Measurements from ENCODE around the gene EVPLL.
"Not testable (repeated sequence)": the region's sequence is repeated elsewhere in the genome, so short reads cannot be mapped to it uniquely, and the experiment has no call there.

Gene EVPLL

DNA sequence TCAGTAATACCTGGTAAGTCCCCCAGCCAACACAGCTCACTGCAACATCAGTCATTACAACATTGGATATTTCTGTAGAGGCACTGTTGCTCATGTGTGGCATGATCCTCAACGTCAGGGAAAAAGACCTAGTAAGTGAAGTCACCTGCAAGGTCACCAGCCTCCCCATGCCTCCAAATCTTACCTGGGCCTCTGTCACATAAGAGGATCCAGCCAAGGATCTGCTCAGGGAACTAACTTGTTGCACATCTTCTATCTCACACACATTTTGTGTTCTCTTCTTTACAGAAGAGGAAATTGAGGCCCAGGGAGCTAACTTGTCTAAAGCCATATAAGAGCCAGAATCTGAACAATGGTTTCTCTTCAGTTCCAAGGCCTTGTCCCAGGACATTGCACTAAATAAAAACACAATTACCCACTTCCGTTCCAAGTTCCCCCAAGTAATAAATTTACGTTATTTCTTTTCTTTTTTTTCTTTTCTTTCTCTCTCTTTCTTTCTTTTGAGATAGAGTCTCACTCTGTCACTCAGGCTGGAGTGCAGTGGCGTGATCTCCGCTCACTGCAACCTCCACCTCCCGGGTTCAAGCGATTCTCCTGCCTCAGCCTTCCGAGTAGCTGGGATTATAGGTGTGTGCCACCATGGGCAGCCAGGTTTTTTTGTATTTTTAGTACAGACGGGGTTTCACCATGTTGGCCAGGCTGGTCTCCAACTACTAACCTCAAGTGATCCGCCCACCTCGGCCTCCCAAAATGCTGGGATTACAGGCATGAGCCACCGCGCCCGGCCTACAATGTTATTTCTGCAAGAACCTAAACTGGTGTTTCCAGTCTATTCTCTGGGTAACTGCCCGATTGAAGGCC is 15.5 kb upstream of the EVPLL start:
- Histone ChIP-seq H3K9me3 (peaks cover 4% of the 10 kb centered on the region; the same call in 1 of the 2 replicates), H4K20me1 (no peaks in the 10 kb centered on the region), H3K9ac (peak overlapping the region; percentile 84), H3K4me1 (peaks cover 20% of the 10 kb centered on the region), H3K36me3 (peaks cover 34% of the 10 kb centered on the region), H3K4me3 (peak overlapping the region; percentile 90), H3K27me3 (no peaks in the 10 kb centered on the region), H3K27ac (peak overlapping the region; percentile 75; the same call in 1 of the 2 replicates), H3K4me2 (peak overlapping the region; percentile 90)
- no peak for TF ChIP-seq Cebpa-rat (IDR thresholded peaks at IDR 0.05)

DNA sequence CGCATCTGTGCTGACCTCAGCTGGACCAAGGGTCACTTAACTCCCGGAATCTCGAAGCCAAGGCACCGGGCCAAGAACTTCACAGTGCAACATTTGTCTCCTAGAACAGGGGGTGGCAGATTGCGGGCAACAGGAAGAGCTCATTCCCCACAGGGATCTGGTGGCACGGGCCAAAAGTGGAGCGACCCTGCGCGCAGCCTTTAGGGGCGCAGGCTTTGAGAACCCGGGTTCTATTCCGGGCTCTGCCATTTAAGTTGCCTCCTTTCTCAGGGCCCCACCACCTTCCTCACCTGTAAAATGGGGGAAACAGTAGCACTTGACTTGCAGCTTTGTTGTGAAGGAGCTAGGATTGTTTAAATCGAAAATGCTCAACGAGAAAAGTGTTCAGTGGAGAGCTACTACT is 14.9 kb upstream of the EVPLL start:
- Histone ChIP-seq H3K27me3 (no peaks in the 10 kb centered on the region), H3K36me3 (peaks cover 28% of the 10 kb centered on the region), H3K4me3 (peak overlapping the region; percentile 90), H3K27ac (peak overlapping the region; percentile 75), H3K9me3 (peaks cover 4% of the 10 kb centered on the region; the same call in 1 of the 2 replicates), H3K9ac (peak overlapping the region; percentile 84), H3K4me1 (peaks cover 20% of the 10 kb centered on the region), H4K20me1 (no peaks in the 10 kb centered on the region), H3K4me2 (peak overlapping the region; percentile 90)
- no peak for TF ChIP-seq Cebpa-rat (IDR thresholded peaks at IDR 0.05)

DNA sequence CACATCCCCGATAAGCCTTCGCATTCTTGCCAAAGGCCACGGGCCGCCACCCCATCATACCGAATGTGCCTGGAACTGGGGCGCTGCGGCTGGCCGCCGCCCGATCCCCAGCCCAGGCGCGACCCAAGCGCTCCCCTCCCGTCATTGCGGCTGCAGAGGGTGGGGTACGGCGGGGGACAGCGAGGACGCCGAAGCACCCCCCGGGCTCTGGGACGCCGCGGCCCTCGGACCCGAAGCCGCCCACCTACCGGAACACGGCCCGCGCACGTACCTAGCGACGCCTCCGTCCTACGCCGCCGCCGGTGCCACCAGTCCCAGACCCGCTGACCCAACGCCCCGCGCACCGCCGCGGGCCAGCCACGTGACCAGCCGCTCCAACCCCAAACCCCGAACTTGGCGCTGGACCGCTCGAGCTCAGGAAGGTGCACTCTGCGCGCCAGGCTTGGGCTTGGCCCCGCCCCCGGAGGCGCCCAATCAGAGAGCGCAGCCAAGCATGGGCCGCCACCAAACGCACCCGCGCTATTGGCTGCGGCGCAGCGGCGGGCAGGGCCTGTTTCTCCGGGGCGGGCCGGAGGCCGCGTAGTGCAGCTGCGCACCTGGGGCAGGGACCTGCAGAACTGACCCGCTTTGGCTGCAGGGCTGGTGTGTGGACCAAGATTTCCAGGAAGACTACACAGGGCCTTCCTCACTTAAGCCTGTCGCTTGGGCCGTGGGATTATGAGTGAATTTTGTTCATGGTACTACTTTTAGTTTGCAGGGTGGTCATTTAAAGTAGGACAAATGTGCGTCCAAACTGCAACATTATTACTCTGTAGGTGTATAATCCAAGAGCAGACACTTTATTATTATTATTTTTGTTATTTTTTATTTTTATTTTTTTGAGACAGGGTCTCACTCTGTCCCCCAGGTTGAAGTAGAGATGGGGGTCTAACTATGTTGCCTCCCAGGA is 14.2 kb upstream of the EVPLL start, which contains the start of gene SHMT1:
SHMT1 (minus strand) TSS at position 450 of the 949 bp plus-strand sequence. CDS start 7,569 bp downstream, outside the sequence.
- Histone ChIP-seq H3K9ac (peak within 1 kb of the TSS; percentile 84), H3K4me3 (peak within 1 kb of the TSS; percentile 90), H3K4me2 (peak within 1 kb of the TSS; percentile 90), H3K9me3 (peaks cover 4% of the 10 kb centered on the region; the same call in 1 of the 2 replicates), H4K20me1 (no peaks in the 10 kb centered on the region), H3K27ac (peak within 1 kb of the TSS; percentile 75), H3K36me3 (peaks cover 24% of the 10 kb centered on the region), H3K4me1 (peaks cover 20% of the 10 kb centered on the region), H3K27me3 (no peaks in the 10 kb centered on the region)
- TF ChIP-seq Cebpa-rat (IDR thresholded peaks at IDR 0.05) = no peak

DNA sequence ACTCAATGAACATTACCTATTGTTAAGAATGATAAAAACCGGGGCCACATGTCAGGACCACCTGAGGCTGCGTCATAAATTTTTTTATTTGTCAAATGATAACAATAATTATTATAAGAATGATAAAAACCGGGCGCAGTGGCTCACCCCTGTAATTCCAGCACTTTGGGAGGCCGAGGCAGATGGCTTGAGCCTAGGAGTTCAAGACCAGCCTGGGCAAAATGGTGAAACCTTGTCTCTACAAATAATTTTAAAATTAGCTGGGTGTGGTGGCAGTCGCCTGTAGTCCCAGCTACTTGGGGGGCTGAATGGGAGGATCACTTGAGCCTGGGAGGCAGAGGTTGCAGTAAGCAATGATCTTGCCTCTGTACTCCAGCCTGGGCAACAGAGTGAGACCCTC is 13.4 kb upstream of the EVPLL start:
- peak overlapping the region; percentile 90; the same call in 1 of the 2 replicates for H3K4me2 ChIP-seq

DNA sequence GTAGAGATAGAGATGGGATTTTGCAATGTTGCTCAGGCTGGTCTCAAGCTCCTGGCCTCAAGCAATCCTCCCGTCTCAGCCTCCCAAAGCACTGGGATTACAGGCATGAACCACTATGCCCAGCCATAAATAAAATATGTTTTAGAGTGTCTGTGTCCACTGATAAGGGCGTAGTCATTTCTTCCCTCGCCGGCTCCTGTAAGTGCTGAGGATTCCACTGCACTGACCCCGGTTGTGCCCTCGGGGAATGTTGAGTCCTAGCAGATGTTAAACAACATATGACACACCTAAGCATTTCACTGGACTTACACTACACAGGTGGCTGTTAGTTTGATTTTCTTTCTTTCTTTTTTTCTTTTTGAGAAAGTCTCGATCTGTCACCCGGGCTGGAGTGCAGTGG is 8.6 kb upstream of the EVPLL start:
- H3K9ac ChIP-seq = no peak overlapping the region

More for the DNA sequence above, 13.4 kb upstream of the EVPLL start:
- Histone ChIP-seq H3K4me3 (no peak overlapping the region), H3K4me1 (peaks cover 20% of the 10 kb centered on the region), H3K36me3 (peaks cover 16% of the 10 kb centered on the region), H3K9ac (no peak overlapping the region), H4K20me1 (no peaks in the 10 kb centered on the region), H3K27me3 (no peaks in the 10 kb centered on the region), H3K27ac (no peak overlapping the region), H3K9me3 (peaks cover 4% of the 10 kb centered on the region; the same call in 1 of the 2 replicates)
- no peak for TF ChIP-seq Cebpa-rat (IDR thresholded peaks at IDR 0.05)

DNA sequence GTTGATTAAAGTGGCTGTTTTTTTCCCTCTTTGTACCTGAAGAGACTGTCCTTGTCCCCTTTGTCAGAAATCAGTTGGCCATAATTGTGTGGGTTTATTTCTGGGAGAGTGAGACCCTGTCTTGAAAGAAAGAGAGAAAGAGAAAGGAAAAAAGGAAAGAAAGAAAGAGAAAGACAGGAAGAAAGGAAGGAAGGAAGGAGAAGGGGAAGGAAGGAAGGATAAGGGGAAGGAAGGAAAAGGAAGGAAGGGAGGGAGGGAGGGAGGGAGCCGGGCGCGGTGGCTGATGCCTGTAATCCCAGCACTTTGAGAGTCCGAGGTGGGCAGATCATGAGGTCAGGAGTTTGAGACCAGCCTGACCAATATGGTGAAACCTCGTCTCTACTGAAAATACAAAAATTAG is 6.8 kb upstream of the EVPLL start:
- H3K9me3 ChIP-seq = peaks cover 10% of the 10 kb centered on the region
- no peak overlapping the region for H3K4me3 ChIP-seq
- H3K36me3 ChIP-seq = no peaks in the 10 kb centered on the region
- no peaks in the 10 kb centered on the region for H3K27me3 ChIP-seq
- H3K4me2 ChIP-seq = no peak overlapping the region
- H3K27ac ChIP-seq = no peak overlapping the region
- TF ChIP-seq Cebpa-rat (IDR thresholded peaks at IDR 0.05) = no peak
- H3K9ac ChIP-seq = no peak overlapping the region
- H3K4me1 ChIP-seq = peaks cover 6% of the 10 kb centered on the region; the same call in 1 of the 2 replicates
- no peaks in the 10 kb centered on the region for H4K20me1 ChIP-seq

More for the DNA sequence above, 8.6 kb upstream of the EVPLL start:
- H3K4me1 ChIP-seq = peaks cover 8% of the 10 kb centered on the region
- no peak overlapping the region for H3K4me2 ChIP-seq
- H3K4me3 ChIP-seq = no peak overlapping the region
- H3K9me3 ChIP-seq = peaks cover 4% of the 10 kb centered on the region; the same call in 1 of the 2 replicates
- H3K27ac ChIP-seq = no peak overlapping the region
- no peaks in the 10 kb centered on the region for H3K27me3 ChIP-seq
- no peaks in the 10 kb centered on the region for H4K20me1 ChIP-seq
- no peaks in the 10 kb centered on the region for H3K36me3 ChIP-seq
- TF ChIP-seq Cebpa-rat (IDR thresholded peaks at IDR 0.05) = no peak

DNA sequence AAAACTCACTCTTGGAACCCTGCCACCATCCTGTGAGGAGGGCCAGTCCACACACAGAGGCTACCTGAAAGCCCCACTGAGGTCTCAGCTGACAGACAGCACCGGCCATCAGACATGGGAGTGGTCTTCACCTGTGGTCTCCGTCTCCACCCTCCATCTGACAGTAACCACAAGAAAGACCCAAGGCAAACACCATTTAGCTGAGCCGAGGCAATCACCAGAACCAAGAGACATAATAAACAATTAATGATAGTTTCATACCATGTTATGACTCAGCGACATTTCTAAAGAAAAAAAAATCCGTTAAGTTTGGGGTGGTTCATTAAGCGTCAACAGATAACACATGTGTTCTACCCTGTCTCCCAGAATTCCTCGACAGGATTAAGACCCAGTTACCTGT is 6.1 kb upstream of the EVPLL start:
- Histone ChIP-seq H3K36me3 (no peaks in the 10 kb centered on the region), H3K27me3 (no peaks in the 10 kb centered on the region), H3K9ac (no peak overlapping the region), H3K9me3 (peaks cover 6% of the 10 kb centered on the region; the same call in 1 of the 2 replicates), H3K4me1 (peaks cover 11% of the 10 kb centered on the region), H3K4me2 (no peak overlapping the region), H4K20me1 (no peaks in the 10 kb centered on the region), H3K4me3 (no peak overlapping the region), H3K27ac (no peak overlapping the region)
- TF ChIP-seq Cebpa-rat (IDR thresholded peaks at IDR 0.05) = no peak

DNA sequence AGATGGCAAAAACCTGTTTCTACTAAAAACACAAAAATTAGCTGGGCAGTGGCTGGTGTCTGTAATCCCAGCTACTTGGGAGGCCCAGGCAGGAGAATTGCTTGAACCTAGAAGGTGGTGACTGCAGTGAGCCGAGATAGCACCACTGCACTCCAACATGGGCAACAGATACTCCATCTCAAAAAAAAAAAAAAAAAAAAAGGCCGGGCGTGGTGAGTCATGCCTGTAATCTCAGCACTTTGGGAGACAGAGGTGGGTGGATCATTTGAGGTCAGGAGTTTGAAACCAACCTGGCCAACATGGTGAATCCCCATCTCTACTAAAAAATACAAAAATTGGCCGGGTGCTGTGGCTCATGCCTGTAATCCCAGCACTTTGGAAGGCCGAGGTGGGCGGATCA is 4.4 kb upstream of the EVPLL start:
- not testable (repeated sequence) for H3K4me3 ChIP-seq, H3K27me3 ChIP-seq, H4K20me1 ChIP-seq, H3K9me3 ChIP-seq, H3K9ac ChIP-seq, H3K36me3 ChIP-seq, H3K27ac ChIP-seq, H3K4me2 ChIP-seq
- H3K4me1 ChIP-seq = peaks cover 27% of the 10 kb centered on the region

DNA sequence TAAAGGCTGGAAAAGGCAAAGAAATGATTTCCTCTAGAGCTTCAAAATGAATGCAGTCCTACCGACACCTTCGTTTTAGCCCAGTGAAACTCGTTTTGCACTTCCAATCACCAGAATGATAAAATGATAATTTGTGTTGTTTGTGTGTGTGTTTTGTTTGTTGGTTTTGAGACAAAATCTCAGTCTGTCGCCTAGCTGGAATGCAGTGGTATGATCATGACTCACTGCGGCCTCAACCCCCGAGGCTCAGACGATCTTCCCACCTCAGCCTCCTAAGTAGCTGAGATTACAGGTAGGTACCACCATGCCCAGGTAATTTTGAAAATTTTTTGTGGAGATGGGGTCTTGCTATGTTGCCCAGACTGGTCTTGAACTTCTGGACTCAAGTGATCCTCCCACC is 3.4 kb upstream of the EVPLL start:
- Histone ChIP-seq H3K9ac (no peak overlapping the region), H3K9me3 (peaks cover 6% of the 10 kb centered on the region; the same call in 1 of the 2 replicates), H3K27ac (no peak overlapping the region), H4K20me1 (no peaks in the 10 kb centered on the region), H3K27me3 (no peaks in the 10 kb centered on the region), H3K4me1 (peaks cover 27% of the 10 kb centered on the region), H3K4me3 (no peak overlapping the region), H3K36me3 (no peaks in the 10 kb centered on the region), H3K4me2 (no peak overlapping the region)
- no peak for TF ChIP-seq Cebpa-rat (IDR thresholded peaks at IDR 0.05)

All from BLaER1 (cell line).